Thyroid gland (tissue), 4 donors: ENCODE measurements around the gene PRDM1.

Experiments used
- CTCF ChIP-seq, 6 experiments: fragments of 200-600 bp in 3 of 6; fragments of 450-650 bp in 3 of 6; sonication (generic) in 3 of 6; IDR thresholded peaks; one replicate each; pipeline ENCODE4 v1.5.1; 2016 to 2019; ENCODE audit warnings: antibody characterized with exemption in 6 of 6, mild to moderate bottlenecking in 2 of 6, inconsistent platforms in 1 of 6, moderate library complexity in 1 of 6
- POLR2A ChIP-seq, 2 donors: fragments of 450-650 bp; IDR thresholded peaks; one replicate each; pipeline ENCODE4 v1.6.1; 2017; ENCODE audit warnings: antibody characterized with exemption in 2 of 2, mild to moderate bottlenecking in 2 of 2, moderate library complexity in 1 of 2

GRCh38 chr6:106113256-106113959 lies 27.3 kb downstream of the PRDM1 start:
- no peak for TF ChIP-seq CTCF (IDR thresholded peaks at IDR 0.05)
- no peak for TF ChIP-seq POLR2A (IDR thresholded peaks at IDR 0.05)
